GM23338 (cell line): ENCODE results near the gene EPS8L2.

ENCODE experiments used
- CTCF ChIP-seq, 2 experiments: fragments of 200-600 bp in 1 of 2; sonication (generic) in 1 of 2; conservative IDR thresholded peaks; 2 replicates each; pipeline versions ENCODE4 v1.5.1 to v1.6.1; 2016 to 2017; ENCODE audit warnings: antibody characterized with exemption in 2 of 2, low read depth in 2 of 2, mild to moderate bottlenecking in 2 of 2, moderate library complexity in 1 of 2
- EZH2phosphoT487 ChIP-seq: fragments of 200-600 bp; sonication (generic); IDR thresholded peaks from one replicate; pipeline ENCODE4 v1.8.1; 2018; ENCODE audit warnings: antibody characterized with exemption; ENCODE audit not compliant: unreplicated experiment
- REST ChIP-seq: IDR thresholded peaks from one replicate; pipeline ENCODE4 v1.6.1; 2018; ENCODE audit warnings: antibody characterized with exemption; ENCODE audit not compliant: unreplicated experiment
- ZNF114 ChIP-seq: fragments of 250-450 bp; sonication (Bioruptor Pico); IDR thresholded peaks from 2 replicates; pipeline ENCODE4 v1.5.0; 2020; ENCODE audit warnings: mild to moderate bottlenecking, moderate library complexity

GRCh38 chr11:687751-688150, 18.3 kb upstream of the EPS8L2 start:
- TF ChIP-seq CTCF (conservative IDR thresholded peaks at IDR 0.05; ENCODE audit: low read depth in 2 of 2), result no peak
- TF ChIP-seq ZNF114 (CRISPR knock-in tag), result no peak
- no peak for TF ChIP-seq EZH2phosphoT487
- TF ChIP-seq REST, result no peak
